HG03025 (cell line): Measurements from ENCODE around the gene CFAP77.

Source experiments
- ATAC-seq: cut with Tn5 transposase; IDR thresholded peaks from one replicate; pipeline ENCODE4 v1.9.1; 2021; ENCODE audit warnings: mild to moderate bottlenecking, moderate library complexity; ENCODE audit not compliant: unreplicated experiment, low FRiP score

The CFAP77 gene

GRCh38 chr9:132571806-132572600 is 162.0 kb downstream of the CFAP77 start:
- no peak for ATAC-seq

GRCh38 chr9:132572921-132573320 is 162.9 kb downstream of the CFAP77 start:
- ATAC-seq, result no peak

- ATAC-seq, result no peak
These were observed 165.1 kb downstream of the CFAP77 start for GRCh38 chr9:132575005-132575609.

GRCh38 chr9:132575811-132576210 is 165.8 kb downstream of the CFAP77 start:
- no peak for ATAC-seq

DNA sequence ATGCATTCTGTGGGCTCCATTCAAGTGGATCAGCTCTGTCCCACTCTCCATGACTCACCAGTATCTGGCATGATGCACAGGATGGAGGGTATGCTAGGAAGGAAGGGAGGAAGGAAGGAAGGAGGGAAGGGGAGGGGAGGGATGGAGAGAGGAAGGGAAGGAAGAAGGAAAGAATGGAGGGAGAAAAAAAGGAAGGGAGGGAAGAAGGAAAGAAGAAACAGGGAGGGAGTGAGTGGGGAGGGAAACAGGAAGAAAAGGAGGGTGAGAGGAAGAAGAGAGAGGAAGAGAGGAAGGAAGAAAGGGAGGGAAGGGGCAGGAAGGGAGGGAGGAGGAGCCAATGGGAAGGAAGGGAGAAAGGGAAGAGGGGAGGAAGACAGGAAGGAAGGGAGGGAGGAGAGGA is 167.1 kb downstream of the CFAP77 start:
- ATAC-seq, result no peak

DNA sequence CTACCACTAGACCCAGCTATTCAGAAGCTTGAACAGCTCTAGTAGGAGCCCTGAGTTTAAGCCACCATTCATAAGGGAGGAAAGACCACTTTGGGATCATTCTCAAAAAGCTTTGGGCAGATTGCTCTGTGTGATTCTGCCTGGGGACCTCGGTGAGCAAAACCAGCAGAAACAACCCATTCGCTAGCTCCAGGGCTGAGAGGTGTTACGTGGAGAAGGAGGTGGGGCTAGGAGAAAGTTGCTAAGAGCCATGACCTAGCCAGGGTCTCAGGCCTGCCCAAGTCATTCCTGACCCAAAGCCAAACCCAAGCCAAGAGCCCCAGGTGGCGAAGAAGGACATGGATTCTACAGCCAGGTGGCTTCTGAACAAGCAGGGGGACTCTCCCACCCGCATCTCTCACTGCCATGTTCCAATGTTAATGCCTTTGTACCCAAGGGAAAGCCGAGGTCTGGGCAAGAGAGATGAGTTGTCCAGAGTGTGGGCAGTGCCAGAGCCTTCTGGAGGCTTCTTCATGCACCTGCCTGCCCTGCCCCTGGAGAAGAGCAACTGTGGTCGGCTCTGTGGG is 168.4 kb downstream of the CFAP77 start:
- ATAC-seq, result no peak

DNA sequence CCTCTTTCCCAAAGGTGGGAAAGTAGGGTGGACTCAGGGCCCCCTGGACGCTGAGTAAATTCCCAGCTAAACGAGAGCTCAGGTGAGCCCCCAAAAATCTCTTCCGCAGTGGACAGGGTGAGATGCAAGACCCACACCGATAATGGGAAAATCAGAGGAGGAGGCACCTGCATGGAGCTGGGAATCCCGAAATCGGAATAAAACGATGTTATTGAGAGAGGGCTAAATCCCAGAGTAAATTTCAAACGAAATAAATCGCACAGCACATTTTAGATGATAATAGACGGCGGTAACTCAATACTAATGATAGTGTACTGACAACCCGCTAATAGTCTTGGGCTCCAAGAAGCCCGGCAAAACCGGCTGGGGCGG is 169.4 kb downstream of the CFAP77 start:
- ATAC-seq, result no peak

- ATAC-seq, result no peak
These were observed 172.3 kb downstream of the CFAP77 start, which contains the start of gene BARHL1 for GRCh38 chr9:132582276-132582785. TSS of gene BARHL1 (plus strand) at chr9:132582606. CDS start at chr9:132582798, 192 bp downstream.

DNA sequence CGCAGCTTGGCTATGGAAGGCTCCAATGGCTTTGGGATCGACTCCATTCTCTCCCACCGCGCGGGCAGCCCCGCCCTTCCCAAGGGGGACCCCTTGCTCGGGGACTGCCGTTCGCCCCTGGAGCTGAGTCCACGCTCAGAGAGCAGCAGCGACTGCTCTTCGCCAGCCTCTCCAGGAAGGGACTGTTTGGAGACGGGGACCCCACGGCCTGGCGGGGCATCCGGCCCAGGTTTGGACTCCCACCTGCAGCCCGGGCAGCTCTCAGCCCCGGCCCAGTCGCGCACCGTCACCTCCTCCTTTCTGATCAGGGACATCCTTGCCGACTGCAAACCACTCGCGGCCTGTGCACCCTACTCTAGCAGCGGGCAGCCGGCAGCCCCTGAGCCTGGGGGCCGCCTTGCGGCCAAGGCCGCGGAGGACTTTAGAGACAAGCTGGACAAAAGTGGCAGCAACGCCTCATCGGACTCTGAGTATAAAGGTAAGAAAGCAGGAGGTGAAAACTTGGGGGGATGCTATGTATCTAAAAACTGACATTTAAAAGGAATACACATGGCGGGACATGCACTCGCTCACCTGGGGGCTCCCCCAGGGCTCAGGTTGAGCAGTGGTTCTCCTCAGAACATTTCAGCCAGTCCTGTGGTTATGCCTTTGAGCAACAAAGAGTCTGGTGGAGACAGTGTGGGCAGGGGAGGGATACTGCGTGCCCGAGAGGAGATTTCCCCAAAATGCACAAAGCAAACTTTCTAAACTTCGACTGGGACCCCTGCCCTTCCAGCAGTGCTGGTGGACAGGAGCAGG is 173.0 kb downstream of the CFAP77 start:
- ATAC-seq, result no peak

DNA sequence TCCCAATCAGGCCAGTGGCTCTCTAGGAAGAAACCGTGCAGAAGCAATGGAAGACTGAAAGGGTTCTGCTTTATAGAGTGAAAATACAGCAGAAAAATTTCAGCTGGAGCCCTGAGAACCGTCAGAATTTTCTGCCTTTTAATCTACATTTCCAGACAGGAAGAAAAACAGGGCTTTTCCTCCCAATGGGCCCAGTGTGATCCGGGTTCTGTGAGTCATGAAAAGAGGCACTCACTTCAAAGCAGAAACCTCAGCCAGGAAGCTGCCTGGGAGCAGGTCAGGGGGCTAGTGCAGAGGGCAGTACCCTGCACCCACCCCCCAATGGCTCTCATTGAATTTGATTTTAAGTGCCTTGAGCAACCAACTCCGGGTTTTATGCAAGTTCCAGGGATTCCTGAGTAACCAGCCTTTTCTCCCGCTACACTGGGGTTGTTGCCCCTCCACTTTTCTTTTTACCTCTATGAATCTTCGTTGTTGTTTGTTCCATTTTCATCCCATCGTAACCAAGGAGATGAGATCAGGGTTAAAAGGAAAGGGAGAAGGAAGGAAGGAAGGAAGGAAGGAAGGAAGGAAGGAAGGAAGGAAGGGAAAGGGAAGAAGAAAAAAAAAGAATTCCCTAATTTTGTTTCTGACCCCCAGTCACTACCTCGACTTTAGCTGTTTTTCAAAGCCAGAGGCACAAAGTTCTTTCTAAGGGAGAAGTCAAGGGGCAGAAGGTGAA is 173.7 kb downstream of the CFAP77 start:
- ATAC-seq, result no peak

GRCh38 chr9:132584601-132585560 is 174.9 kb downstream of the CFAP77 start:
- ATAC-seq, result no peak

DNA sequence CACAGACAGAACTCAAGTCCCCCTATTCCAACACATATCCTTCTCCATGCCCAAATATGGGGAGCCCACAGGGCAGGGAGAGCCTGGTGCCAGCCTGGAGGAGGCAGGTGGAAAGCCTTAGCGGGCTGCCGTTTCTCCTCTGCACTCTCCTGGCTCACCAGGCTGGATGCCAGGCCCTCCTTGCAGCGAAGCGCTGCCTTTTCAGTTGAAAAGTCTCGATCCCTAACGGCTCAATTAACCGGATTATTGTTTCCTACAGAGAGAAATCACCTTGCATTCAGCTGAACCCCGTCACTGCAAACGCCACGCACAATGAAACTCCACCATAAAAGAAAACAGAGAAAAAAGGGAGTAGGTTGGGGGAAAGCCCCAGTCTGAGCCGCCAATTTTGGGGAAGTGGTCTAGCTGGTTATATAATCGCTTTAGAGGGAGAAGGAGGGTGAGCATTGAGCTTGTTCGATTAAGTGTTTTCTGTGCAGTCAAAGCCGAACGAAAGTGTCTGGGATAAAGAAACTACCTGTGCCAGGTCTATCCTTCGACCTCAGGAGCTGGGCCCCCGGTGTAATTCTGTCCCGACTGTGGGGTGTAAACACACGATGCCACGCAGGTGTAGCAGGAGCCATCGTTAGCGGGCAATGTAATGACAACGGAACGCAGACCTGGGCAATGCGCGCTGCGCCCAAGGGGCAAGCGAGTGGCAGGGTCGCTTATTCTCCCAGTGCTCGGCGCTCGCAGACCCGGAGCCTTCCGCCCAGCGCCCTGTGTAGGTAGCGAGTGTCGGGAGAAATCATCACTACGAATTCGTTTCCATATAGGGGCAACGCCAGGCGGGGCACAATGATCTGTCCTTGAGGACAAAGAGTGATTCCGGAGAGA is 176.2 kb downstream of the CFAP77 start:
- no peak for ATAC-seq

GRCh38 chr9:132586830-132587591 is 177.0 kb downstream of the CFAP77 start:
- no peak for ATAC-seq

GRCh38 chr9:132587592-132587955 is 177.6 kb downstream of the CFAP77 start:
- ATAC-seq, result no peak

GRCh38 chr9:132588098-132588497 is 178.1 kb downstream of the CFAP77 start:
- ATAC-seq, result no peak

DNA sequence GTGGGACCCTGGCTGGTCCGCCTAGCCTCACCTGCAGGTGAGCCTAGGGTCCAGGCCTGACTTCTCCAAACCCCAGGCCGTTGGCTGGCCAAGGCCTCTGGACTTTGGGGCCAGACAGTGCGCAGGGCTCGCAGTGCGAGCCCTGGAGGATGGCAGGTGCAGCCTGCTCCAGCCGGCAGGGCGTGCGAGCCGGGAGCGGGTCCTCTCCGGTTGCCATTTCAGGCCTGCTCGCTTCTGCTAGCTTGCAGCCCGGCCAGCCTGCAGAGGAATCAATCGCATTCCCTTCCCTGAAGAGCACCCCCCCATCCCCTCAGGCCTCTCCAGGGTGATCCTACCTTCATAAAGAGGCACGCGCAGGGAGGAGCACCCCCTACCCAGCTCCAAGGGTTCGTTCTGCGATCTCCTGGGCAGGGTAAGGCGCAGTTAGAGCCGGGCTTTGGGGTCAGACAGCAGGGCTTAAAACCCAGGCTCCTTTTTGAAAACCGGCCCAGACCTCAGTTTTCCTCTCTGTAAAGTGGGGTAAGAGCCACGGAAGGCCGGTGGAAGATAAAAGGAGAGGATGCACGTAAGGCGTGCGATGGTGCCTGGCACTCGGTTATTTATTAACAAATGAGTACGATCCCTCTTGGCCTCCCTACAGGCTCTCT is 178.6 kb downstream of the CFAP77 start:
- no peak for ATAC-seq
